Epithelial cell of prostate (primary cell): ENCODE measurements around the gene ZSCAN20.
A peak's percentile ranks its signal among the peaks of the same experiment; 100 is the strongest.
"Not testable (repeated sequence)": the region's sequence is repeated elsewhere in the genome, so short reads cannot be mapped to it uniquely, and the experiment has no call there.

Source experiments
- DNase-seq: peaks from one replicate; pipeline ENCODE4 v3.0.0-alpha.2; 2011; ENCODE audit warnings: low read depth, low spot score
- H3K27ac ChIP-seq: fragments of 450-650 bp; 2 replicates; pipeline ENCODE4 v1.5.1; 2017; ENCODE audit warnings: mild to moderate bottlenecking

Gene ZSCAN20

DNA sequence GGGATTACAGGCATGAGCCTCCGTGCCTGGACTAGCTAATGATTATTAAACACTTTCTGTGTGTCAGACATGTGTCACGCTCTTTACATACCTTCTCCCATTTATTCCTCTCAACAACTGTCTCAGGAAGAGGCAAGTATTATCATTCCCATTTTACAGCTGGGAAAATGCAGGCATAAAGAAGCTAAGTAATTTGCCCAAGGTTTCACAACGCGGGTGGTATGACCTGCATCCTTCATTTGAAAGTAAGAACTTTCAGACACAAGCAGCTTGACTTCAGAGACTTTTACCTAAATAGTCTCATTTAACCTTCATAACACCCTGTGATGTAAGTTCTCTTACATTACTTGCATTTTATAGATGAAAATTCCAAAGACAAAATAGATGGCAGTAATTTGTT, 1.0 kb upstream of the ZSCAN20 start:
- no peak for DNase-seq
- peak overlapping the region; percentile 77 for H3K27ac ChIP-seq

DNA sequence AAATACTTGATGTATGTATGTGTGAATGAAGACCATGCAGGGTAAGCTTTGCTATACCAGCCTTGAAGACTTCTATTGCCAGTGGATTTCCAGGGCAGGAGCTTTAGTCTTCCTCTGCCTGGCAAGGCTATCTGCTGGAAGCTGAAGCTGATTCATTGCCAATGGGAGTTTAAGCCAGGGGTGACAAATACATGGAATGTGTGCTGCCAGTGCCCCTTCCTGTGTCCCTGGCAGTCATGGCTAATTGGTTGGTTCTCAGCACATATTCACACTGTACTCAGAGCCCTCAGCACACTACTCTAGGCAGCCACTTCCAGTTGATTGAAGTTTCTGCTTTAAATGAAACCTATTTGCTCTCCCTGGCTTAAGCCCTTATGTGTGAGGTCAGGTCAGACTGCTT, 1.5 kb downstream of the ZSCAN20 start:
- no peak overlapping the region for H3K27ac ChIP-seq
- no peak for DNase-seq

DNA sequence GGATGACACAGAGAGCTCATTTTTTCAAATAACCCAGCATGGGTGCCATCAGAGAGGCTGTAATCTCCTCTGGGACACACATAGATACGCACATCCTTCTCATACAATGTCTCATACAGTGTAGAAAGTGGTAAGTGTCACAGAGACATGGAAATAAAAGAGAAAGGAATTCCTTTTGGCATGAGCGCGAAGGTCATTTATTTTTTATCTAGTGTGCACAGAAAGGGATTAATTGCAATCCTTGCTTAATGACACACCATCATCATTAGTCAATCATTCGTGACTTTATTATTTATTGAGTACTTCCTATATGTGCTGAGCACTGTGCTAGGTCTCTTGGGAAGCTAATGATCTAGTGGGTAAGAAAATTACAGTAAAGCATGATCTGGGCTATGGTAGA, 5.0 kb downstream of the ZSCAN20 start:
- H3K27ac ChIP-seq = no peak overlapping the region
- DNase-seq = no peak

DNA sequence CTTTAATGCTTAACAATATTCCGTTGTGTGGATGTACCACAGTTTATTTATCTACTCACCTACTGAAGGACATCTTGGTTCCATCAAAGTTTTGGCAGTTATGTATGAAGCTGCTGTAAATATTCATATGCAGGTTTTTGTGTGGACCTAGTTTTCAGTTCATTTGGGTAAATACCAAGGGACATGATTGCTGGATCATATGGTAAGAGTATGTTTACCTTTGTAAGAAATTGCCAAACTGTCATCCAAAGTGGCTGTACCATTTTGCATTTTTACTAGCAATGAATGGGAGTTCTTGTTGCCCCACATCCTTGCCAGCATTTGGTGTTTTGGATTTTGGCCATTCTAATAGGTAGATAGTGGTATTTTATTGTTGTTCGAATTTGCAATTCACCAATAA, 10.0 kb downstream of the ZSCAN20 start:
- no peak overlapping the region for H3K27ac ChIP-seq
- DNase-seq = no peak

DNA sequence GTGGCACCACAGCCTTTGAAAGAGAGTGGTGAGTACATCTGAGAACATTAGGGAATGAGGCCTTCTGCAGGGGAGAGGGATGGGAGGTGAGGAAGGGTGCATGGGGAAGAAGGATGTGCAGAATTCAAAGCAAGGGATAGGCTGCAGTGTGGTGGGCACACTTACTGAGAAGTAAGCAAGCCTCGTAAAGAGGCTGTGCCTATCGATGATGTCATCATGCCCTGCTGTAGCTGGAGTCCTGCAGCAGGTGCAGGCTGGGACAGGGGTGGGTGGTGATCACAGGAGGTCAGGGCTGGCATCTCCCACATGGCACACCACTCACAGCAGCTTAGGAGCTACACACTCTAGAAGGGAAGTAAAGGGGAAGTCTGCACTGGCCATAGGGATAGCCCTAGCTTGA, 16.2 kb downstream of the ZSCAN20 start:
- no peak for DNase-seq
- H3K27ac ChIP-seq = no peak overlapping the region

DNA sequence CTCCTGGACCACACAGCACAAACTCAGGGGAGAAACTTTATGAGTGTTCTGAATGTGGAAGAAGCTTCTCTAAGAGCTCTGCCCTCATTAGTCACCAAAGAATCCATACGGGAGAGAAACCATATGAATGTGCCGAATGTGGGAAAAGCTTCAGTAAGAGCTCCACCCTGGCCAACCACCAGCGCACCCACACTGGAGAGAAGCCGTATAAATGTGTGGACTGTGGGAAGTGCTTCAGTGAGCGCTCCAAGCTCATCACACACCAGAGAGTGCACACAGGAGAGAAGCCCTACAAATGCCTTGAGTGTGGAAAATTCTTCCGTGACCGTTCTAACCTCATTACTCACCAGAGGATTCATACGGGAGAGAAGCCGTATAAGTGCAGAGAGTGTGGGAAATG, 22.5 kb downstream of the ZSCAN20 start:
- H3K27ac ChIP-seq = no peak overlapping the region
- no peak for DNase-seq

DNA sequence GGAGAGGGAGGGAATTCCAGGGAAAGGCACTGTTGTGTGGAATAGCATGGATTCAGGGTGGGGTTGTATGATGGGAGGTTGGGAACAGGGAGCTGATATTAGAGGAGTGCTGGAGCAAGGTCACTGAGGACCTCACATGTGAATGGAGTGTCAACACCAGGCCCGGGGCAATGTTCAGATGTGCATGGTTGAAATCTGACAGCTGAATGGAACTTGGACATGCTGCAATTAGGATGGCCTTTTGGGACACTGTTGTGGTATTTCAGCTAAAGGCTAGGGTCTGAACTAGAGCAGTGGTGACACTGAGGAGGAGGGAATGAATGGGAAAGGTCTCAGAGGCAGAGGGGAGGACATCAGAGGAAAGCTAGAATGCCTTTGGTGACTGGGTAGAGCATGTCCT, 25.0 kb downstream of the ZSCAN20 start:
- no peak overlapping the region for H3K27ac ChIP-seq
- DNase-seq = no peak

DNA sequence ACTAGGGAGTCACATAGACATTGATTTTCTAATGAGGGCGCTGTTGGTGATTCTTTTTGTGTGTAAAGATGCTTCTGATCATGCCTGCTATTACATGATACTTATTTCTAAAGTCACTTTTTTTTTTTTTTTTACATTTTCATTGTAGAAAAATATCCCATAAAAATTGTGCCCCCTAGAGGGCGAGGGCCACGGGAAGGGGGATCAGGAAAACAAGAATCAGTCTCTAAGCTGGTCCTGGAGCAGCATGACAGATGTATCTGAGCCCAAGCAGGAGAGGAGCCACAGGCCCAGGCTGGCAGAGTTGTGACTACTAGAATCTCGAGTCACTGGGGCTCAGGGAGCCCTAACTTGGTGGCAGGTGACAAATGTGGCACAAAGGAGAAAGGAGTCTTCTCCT, 28.1 kb downstream of the ZSCAN20 start:
- no peak for DNase-seq
- no peak overlapping the region for H3K27ac ChIP-seq

DNA sequence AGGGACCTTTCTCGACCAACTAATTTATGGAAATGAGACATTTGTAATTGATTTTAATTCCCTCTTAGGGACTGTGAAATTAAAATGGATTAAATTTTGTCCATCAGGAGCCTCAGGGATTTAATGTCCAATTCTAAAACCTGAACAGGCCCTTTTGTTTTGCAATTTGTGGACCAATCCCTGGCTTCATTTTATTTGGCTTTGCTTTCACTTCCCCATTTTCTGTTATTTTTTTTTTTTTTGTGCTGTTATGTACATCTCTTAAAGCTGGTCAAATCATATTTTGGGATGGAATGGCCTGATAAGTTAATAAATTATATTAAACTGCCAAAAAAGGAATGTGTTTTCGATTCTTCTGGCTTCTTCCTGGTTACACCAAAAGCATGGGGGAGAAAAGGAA, 28.9 kb downstream of the ZSCAN20 start:
- DNase-seq = no peak
- no peak overlapping the region for H3K27ac ChIP-seq

DNA sequence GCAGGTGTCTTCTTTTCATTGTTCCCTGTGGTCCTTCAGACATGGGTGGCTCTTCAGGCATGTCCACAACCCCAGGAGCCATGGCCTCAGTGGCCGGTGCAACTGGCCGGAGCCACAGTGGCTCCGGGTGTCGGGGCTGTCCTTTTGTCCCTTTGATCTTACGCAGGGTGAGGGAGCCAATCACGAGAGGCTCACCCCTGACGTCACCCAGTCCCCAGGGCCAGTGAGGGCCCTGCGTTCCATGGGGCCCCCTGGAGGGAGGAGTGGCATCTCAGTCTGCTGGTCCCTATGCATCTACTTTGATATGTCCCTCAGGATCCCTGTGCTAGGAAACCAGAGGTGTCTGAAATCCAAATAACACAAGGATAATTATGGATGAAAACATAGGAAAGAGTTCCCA, 29.3 kb downstream of the ZSCAN20 start:
- DNase-seq = no peak
- no peak overlapping the region for H3K27ac ChIP-seq

DNA sequence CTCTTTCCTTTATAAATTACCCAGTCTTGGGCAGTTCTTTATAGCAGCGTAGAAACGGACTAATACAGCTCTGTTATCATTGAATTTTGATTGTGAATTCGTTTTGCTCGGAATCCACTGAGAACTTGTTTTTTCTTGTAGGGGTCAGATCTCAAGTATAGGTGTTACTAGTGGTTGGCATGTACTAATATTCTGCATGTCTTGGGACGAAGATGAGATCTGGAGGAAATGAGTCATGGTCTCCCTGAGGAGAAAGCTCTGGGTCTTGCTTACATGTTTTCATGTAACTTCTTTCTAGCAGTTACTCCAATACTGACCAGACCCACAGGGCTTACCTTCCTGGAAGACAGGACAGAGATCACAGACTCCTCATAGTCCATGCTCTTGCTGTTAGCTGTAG, 30.3 kb downstream of the ZSCAN20 start:
- peak overlapping the region; percentile 9 for H3K27ac ChIP-seq
- DNase-seq = no peak

DNA sequence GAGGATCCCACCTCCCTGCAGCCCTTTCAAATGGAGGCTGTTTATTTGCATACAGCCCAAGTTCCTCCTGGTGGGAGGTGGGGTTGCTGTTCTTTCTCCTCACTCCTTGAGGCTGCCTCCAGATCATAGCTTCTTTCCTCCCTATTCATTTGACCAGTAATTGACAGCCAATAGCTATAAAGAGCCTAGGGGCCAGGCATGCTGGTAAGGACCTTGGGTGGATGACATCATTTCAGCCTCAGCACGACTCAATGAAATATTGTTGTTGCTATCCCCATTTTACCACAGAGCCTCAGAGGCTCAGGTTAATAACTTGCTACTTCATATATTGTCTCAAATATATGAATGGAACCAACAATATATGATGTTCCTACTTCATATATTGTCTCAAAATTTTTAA, 31.1 kb downstream of the ZSCAN20 start:
- no peak overlapping the region for H3K27ac ChIP-seq
- DNase-seq = no peak

DNA sequence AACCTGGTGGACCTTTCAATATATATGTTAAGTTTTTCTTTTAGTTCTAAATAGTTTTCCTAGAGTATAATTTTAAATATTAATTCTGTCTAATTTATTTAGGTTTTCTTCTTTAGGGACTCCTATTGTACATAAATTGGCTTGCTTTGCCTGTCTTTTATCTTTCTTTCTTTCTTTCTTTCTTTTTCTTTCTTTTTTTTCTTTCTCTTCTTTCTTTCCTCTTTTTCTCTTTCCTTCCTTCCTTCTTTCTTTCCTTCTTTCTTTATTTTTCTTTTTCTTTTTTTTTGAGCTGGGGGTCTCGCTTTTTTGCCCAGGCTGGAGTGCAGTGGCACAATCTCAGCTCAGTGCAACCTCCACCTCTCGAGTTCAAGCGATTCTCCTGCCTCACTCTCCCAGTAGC, 35.2 kb downstream of the ZSCAN20 start:
- no peak for DNase-seq
- no peak overlapping the region for H3K27ac ChIP-seq

DNA sequence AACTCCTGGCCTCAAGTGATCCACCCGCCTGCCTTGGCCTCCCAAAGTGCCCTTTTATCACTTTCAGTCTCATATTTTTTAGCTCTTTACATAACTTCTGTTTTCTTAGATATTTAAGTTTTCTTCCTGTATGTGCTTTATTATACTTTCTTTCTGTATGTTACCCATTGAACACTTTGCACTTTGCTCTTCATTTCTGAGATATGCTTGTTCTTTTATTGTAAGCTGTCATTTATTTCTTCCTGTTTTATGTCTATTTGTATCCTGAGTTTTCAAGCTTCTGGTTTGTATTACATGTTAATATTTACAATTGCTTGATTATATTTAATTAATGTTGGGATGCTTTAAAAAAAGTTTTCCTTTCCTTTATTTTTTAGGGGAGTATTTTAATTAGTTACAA, 35.7 kb downstream of the ZSCAN20 start:
- no peak for DNase-seq
- H3K27ac ChIP-seq = no peak overlapping the region

DNA sequence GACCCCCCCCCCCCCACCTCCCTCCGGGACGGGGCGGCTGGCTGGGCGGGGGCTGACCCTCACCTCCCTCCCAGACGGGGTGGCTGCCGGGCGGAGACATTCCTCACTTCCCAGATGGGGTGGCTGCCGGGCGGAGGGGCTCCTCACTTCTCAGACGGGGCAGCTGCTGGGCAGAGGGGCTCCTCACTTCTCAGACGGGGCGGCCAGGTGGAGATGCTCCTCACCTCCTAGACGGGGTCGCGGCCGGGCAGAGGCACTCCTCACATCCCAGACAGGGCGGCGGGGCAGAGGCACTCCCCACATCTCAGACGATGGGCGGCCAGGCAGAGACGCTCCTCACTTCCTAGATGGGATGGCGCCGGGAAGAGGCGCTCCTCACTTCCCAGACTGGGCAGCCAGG, 36.8 kb downstream of the ZSCAN20 start:
- not testable (repeated sequence) for DNase-seq, H3K27ac ChIP-seq

DNA sequence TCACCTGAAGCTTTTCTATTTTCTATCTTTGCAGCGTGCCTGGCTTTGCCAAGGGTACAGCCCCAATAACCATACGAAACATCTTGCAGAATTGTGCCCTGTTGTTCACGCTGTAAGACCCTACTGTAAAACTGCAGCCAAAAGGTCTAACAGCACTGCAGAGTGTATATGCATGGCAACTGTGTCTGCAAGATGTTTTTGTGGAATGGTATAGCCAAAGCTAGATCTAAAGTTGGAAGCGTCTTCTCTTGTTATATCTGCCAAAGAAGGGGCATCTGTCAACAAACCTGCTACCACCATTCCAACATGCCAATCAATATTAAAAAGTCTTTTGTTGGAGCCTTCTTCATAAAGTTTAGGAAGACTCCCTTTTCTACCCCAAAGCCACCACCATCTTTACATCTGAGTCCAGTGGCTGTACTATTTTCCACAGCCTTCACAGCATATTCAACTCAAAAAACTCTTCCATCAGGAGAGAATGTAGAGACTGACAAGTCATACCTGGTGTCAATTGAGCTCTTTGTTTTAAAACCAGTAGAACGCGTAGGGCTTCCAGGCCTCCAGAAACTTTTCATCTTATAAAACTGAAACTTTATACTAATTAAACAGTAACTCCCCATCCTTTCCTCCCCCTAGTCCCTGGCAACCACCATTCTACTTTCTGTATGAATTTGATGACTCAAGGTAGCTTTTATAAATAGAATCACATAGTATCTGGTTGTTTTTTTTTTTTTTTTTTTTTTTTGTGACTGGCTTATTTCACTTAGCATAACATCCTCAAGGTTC, 40.0 kb downstream of the ZSCAN20 start:
- DNase-seq = peak; percentile 22
- no peak overlapping the region for H3K27ac ChIP-seq

DNA sequence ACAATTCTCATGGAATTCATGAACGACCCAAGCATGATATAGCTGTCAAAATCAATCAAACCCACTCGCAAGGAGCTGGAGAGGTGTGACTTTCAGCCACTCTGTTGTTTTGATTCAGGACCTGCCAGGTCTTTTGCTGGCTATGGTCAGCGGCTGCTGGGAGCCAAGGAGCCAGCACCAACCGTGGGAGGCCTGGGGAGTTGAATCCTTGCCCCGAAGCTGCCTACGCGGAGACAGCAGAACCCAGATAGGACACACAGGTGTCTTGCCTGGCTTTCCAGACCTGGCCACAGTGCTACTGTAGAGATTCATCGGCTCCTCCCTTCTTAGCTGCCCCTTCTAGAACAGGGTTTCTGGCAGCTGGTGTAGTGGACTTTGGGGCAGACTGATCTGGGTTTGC, 42.7 kb downstream of the ZSCAN20 start:
- H3K27ac ChIP-seq = no peak overlapping the region
- DNase-seq = no peak

DNA sequence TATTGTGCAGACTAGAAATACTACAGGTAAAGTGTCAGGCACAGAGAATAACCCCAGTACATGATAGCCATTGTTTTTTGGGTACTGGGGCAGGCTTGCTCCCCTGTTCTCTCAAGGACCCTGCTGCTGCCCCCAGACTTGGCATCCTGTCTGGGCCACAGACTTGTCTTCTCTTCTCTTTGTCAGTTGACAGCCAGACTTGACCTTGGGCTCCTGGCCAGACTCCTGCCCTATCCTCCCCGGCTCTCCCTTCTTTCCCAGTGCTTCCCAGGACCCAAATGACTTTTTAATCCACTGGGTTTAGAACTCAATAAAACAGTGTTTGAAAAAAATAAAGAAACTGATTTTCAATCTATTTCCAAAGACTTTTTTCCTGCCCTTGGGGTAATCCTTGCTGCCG, 43.2 kb downstream of the ZSCAN20 start:
- H3K27ac ChIP-seq = no peak overlapping the region
- DNase-seq = no peak

DNA sequence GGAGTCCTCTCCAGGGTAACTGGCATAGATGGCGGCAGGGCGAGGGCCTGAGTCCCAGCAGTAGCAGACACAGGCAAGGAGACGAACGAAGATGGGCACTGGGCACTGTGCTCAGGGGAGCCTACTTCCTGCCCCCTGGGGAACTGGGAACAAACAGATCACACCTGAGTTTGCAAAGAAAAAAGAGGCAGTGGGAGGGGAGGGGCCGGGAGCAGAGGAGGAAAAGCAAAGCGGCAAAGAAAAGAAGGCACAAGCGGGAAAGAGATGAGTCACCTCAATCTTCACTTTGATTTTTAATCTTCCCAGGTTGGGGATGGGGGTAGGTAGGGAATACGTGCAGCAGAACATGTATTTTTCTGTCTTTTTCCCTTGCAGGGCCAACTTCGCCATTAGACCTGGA, 44.0 kb downstream of the ZSCAN20 start:
- no peak for DNase-seq
- no peak overlapping the region for H3K27ac ChIP-seq

DNA sequence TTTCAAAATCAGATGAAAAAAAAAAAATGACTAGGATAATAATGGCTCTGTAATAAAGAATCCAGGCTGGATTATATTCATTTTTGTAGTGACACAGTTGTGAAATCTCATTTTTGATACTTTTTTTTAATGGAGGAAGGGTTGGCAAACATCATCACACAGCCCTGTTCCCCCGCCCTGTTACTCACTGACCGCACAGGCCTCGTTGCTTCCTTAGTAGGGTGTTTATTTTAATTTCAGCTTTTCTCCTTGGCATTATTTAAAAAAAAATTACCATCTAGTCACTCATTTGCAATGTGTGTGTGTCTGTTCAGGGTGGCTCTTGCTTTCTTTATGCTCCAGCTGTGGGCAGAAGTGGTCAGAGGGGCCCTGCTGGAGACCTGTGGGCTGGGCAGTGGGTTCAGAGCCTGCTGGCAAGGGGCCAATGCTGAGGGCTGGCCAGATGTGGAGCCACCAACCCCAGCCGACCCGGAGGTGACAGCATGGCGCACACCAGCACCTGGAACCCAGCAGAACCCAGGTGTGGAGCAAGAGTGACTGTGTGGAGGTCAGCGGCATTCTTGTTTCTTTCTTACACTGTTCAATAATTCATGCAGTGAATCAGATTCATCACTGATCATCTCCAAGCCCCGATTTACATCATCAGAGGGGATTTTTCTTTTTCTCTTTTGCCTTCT, 44.6 kb downstream of the ZSCAN20 start:
- no peak for DNase-seq
- no peak overlapping the region for H3K27ac ChIP-seq

DNA sequence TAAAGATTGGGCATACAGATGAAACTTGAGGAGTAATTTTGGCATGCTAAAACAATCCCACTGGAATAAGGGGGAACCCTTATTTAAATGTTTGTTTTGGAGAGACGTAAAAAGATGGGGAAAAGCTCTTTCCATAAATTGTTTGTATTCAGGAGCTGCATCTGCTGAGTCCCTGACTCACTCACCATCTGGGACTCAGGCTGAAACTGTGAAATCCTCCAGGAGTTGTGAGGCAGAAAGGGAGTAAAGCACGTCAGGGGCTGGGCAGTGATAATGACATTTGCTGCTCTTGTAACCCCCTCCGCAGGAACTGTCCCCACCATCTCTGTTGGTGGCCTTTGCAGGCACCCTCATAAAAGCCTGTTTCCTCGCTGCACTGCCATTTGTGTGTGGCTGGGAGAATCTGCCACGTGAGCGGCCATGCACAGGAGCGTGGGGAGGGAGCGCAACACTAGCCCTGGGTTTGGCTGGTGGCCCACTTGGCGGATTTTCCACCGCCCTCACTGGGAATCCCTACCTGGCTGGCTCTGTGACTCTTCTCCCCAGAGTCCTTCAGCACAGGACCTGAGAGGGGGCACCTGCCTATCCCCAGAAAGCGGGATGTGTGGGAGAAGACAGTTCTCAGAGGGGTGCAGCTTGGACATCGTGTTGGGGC, 45.3 kb downstream of the ZSCAN20 start:
- DNase-seq = no peak
- no peak overlapping the region for H3K27ac ChIP-seq
